Measurements from ENCODE around the gene SERINC2.
"Not testable (repeated sequence)": the region's sequence is repeated elsewhere in the genome, so short reads cannot be mapped to it uniquely, and the experiment has no call there.

Gene SERINC2

GRCh38 chr1:31472673-31473072 lies 59.7 kb downstream of the SERINC2 start:
- not testable (repeated sequence) for DNase-seq

DNA sequence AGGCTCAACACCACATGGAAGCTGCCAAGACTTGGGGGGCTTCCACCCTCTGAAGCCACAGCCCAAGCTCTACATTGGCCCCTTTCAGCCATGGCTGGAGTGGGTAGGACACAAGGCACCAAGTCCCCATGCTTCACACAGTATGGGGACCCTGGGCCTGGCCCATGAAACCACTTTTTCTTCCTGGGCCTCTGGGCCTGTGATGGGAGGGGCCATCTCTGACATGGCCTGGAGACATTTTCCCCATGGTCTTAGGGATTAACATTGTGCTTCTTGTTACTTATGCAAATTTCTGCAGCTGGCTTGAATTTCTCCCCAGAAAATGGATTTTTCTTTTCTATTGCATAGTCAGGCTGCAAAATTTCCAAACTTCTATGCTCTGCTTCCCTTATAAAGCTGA lies 60.5 kb downstream of the SERINC2 start:
- DNase-seq, result not testable (repeated sequence)

- DNase-seq, result not testable (repeated sequence)
Measured at GRCh38 chr1:31474567-31474966, 61.6 kb downstream of the SERINC2 start.

DNA sequence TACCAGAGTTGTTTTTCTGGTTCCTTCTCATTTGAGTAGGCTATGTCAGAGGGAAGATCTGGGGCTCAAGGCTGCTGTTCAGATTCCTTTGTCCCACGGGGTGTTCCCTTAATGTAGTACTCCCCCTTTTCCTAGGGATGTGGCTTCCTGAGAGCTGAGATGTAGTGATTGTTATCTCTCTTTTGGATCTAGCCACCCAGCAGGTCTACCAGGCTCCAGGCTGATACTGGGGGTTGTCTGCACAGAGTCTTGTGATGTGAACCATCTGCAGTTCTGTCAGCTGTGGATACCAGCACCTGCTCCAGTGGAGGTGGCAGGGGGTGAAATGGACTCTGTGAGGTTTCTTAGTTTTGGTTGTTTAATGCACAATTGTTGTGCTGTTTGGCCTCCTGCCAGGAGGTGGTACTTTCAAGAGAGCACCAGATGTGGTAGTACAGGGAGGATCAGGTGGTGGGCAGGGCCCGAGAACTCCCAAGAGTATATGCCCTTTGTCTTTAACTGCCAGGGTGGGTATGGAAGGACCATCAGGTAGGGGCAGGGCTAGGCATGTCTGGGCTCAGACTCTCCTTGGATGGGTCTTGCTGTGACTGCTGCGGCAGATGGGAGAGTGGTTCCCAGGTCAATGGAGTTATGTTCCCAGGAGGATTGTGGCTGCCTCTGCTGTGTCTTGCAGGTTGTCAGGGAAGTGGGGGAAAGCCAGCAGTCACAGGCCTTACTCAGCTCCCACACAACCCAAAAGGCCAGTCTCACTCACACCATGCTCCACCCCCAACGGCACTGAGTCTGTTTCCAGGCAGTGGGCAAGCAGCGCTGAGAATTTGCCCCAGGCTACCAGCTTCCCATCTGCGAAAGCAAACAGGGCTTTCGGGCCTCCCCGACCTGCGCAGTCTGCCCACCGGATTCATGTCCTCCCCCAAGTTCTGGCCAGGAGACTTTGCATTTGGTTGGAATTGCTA lies 64.2 kb downstream of the SERINC2 start:
- DNase-seq, result no peak

- DNase-seq, result no peak
Measured at GRCh38 chr1:31478167-31478566, 65.2 kb downstream of the SERINC2 start.

- DNase-seq, result no peak
Measured at GRCh38 chr1:31479811-31480210, 66.8 kb downstream of the SERINC2 start.

DNA sequence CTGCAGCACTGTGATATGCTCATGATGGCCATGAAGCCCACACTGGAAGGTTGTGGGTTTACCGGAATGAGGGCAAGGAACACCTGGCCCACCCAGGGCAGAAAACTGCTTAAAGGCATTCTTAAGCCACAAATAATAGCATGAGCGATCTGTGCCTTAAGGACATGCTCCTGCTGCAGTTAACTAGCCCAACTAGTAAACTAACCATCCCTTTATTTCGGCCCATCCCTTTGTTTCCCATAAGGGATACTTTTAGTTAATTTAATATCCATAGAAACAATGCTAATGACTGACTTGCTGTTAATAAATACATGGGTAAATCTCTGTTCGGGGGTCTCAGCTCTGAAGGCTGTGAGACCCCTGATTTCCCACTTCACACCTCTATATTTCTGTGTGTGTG lies 67.4 kb downstream of the SERINC2 start:
- DNase-seq, result not testable (repeated sequence)

GRCh38 chr1:31482482-31483011 lies 69.5 kb downstream of the SERINC2 start:
- no peak for DNase-seq

- peak; percentile 35 to 88 for DNase-seq
Measured at GRCh38 chr1:31483012-31483946, 70.3 kb downstream of the SERINC2 start.
